GM12878 (cell line): ENCODE results near the gene ZNF473. TPM values are rescaled to one million over a fixed set of nuclear protein-coding genes. Genes with fewer than 3 reads are reported as not detected.

ENCODE experiments used
- ASH2L ChIP-seq: fragments of 300-600, 200-600 bp; sonication (generic); IDR thresholded peaks from 2 replicates; pipeline ENCODE4 v1.6.1; 2017; ENCODE audit warnings: low read depth, mild to moderate bottlenecking, borderline replicate concordance
- BACH1 ChIP-seq: fragments of 450-650 bp; IDR thresholded peaks from 2 replicates; pipeline ENCODE4 v1.6.1; 2017; ENCODE audit warnings: mild to moderate bottlenecking, borderline replicate concordance
- CBX3 ChIP-seq: fragments of 200-600 bp; sonication (generic); IDR thresholded peaks from 2 replicates; pipeline ENCODE4 v1.6.1; 2016; ENCODE audit warnings: low read depth, borderline replicate concordance
- CEBPB ChIP-seq, 2 experiments: fragments of 150-350 bp in 1 of 2; IDR thresholded peaks; 2 replicates each; pipeline ENCODE4 v1.6.1; 2012 to 2014; ENCODE audit warnings: low read depth in 2 of 2, low read length in 2 of 2, borderline replicate concordance in 1 of 2, inconsistent platforms in 1 of 2
- CEBPZ ChIP-seq: fragments of 150-350 bp; IDR thresholded peaks from 2 replicates; pipeline ENCODE4 v1.6.1; 2016; ENCODE audit warnings: low read depth, low read length
- HDAC6 ChIP-seq: fragments of 200-600 bp; sonication (generic); IDR thresholded peaks from one replicate; pipeline ENCODE4 v1.8.0; 2017; ENCODE audit warnings: antibody characterized with exemption; ENCODE audit not compliant: unreplicated experiment
- IRF4 ChIP-seq: IDR thresholded peaks from 2 replicates; pipeline ENCODE4 v1.6.1; 2011; ENCODE audit warnings: low read depth, low read length
- JUNB ChIP-seq: IDR thresholded peaks from 2 replicates; pipeline ENCODE4 v1.6.1; 2016; ENCODE audit warnings: antibody characterized with exemption, mild to moderate bottlenecking
- JUND ChIP-seq: IDR thresholded peaks from 2 replicates; pipeline ENCODE4 v1.6.1; 2012; ENCODE audit warnings: low read depth, mild to moderate bottlenecking, low read length, improper control_type of control experiment, moderate library complexity
- MTA2 ChIP-seq: fragments of 450-650 bp; IDR thresholded peaks from 2 replicates; pipeline ENCODE4 v1.6.1; 2016; ENCODE audit warnings: low read depth, mild to moderate bottlenecking, moderate library complexity
- MXI1 ChIP-seq: fragments of 150-350 bp; IDR thresholded peaks from 2 replicates; pipeline ENCODE4 v1.6.1; 2011; ENCODE audit warnings: low read depth, mild to moderate bottlenecking, inconsistent platforms, low read length, improper control_type of control experiment
- PAX5 ChIP-seq: IDR thresholded peaks from 2 replicates; pipeline ENCODE4 v1.6.1; 2011; ENCODE audit warnings: low read depth, low read length, borderline replicate concordance
- RAD21 ChIP-seq: IDR thresholded peaks from 2 replicates; pipeline ENCODE4 v1.6.1; 2011; ENCODE audit warnings: mild to moderate bottlenecking, low read depth, low read length, moderate library complexity; ENCODE audit not compliant: insufficient read depth
- SMC3 ChIP-seq: IDR thresholded peaks from 2 replicates; pipeline ENCODE4 v1.6.1; 2011; ENCODE audit warnings: low read length, improper control_type of control experiment, borderline replicate concordance
- STAT1 ChIP-seq: fragments of 450-650 bp; conservative IDR thresholded peaks from 2 replicates; pipeline ENCODE4 v1.6.1; 2014; ENCODE audit warnings: antibody characterized with exemption, mild to moderate bottlenecking
- TCF3 ChIP-seq: IDR thresholded peaks from 2 replicates; pipeline ENCODE4 v1.6.1; 2012; ENCODE audit warnings: low read depth, mild to moderate bottlenecking, low read length, borderline replicate concordance; ENCODE audit not compliant: insufficient read depth
- TCF7 ChIP-seq: IDR thresholded peaks from 2 replicates; pipeline ENCODE4 v1.6.1; 2014; ENCODE audit warnings: antibody characterized with exemption, borderline replicate concordance
- ZBTB4 ChIP-seq: fragments of 450-650 bp; formaldehyde crosslinking; IDR thresholded peaks from 2 replicates; pipeline ENCODE4 v1.4.0; 2022; ENCODE audit warnings: mild to moderate bottlenecking, moderate library complexity
- ZZZ3 ChIP-seq: IDR thresholded peaks from 2 replicates; pipeline ENCODE4 v1.6.1; 2011; ENCODE audit warnings: low read depth; ENCODE audit not compliant: control insufficient read depth, insufficient read length
- polyA plus RNA-seq, 11 experiments: library from polyadenylated mRNA; depleted of rRNA in 4 of 11; unstranded in 6 of 11; stranded (reverse) in 5 of 11; fragments of >200 nt; fragmentation: Nextera tagmentation in 4 of 11; fragmentation: Illumina TruSeq in 1 of 11; extraction: Ambion mirVana in 4 of 11; extraction: Trizol in 1 of 11; gene quantifications; 1 replicate in 1 of 11; 2 replicates in 10 of 11; pipeline versions ENCODE4 v1.2.1 to v1.2.3, GENCODE V29; 2011 to 2016; ENCODE audit warnings: inconsistent platforms in 2 of 11, missing spikeins in 2 of 11, low read depth in 1 of 11
- total RNA-seq, 4 experiments: library from RNA; depleted of rRNA in 3 of 4; stranded (reverse); fragments of >200 nt in 3 of 4; fragmentation: Illumina TruSeq in 1 of 4; extraction: Trizol in 1 of 4; gene quantifications; 2 replicates each; pipeline versions ENCODE4 v1.2.1 to v1.2.3, GENCODE V29; 2013 to 2021
- TF ChIP-seq, protein P1 (sequence below): fragments of 450-650 bp; formaldehyde crosslinking; IDR thresholded peaks from 2 replicates; pipeline ENCODE4 v1.5.0; 2022; ENCODE audit warnings: mild to moderate bottlenecking, missing genetic modification characterization

Gene ZNF473
- total and polyA plus RNA-seq, 10 of the 15 experiments (the other 5 are each of a cell fraction or from before 2014, with no cell fraction given): 2.3 to 14.9 (median 6.3) TPM

DNA sequence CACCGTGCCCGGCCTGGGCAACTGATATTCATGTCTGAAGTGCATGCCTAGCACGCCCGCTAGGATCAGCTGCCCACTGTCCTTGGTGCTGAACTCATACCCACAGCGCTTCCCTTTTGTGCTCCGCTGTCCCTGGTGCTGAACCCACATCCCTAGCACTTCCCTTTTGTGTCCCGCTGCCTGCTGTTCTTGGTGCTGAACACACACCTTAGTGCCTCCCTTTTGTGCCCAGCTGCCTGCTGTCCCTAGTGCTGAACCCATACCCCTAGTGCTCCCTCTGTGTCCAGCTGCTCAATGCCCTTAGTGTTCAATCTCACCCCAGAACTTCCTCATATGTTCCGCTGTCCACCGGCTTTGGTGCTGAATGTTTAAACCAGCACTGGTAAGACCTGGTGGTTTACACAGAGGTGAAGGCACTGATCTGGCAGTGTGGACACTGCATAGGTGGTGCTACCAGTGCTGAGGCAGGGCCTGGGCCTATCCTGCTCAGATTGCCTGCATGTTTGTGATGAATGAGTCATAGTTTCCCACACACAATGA lies 38.6 kb upstream of the ZNF473 start (continued):
- TF ChIP-seq, protein P1, sequence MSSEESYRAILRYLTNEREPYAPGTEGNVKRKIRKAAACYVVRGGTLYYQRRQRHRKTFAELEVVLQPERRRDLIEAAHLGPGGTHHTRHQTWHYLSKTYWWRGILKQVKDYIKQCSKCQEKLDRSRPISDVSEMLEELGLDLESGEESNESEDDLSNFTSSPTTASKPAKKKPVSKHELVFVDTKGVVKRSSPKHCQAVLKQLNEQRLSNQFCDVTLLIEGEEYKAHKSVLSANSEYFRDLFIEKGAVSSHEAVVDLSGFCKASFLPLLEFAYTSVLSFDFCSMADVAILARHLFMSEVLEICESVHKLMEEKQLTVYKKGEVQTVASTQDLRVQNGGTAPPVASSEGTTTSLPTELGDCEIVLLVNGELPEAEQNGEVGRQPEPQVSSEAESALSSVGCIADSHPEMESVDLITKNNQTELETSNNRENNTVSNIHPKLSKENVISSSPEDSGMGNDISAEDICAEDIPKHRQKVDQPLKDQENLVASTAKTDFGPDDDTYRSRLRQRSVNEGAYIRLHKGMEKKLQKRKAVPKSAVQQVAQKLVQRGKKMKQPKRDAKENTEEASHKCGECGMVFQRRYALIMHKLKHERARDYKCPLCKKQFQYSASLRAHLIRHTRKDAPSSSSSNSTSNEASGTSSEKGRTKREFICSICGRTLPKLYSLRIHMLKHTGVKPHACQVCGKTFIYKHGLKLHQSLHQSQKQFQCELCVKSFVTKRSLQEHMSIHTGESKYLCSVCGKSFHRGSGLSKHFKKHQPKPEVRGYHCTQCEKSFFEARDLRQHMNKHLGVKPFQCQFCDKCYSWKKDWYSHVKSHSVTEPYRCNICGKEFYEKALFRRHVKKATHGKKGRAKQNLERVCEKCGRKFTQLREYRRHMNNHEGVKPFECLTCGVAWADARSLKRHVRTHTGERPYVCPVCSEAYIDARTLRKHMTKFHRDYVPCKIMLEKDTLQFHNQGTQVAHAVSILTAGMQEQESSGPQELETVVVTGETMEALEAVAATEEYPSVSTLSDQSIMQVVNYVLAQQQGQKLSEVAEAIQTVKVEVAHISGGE: peak; percentile 30; the same call in 1 of the 2 replicates
- no peak for TF ChIP-seq ASH2L
- 0 out of 2 replicates have a peak, but pooled peaks have one; percentile 51 for TF ChIP-seq STAT1
- TF ChIP-seq JUNB: no peak
- TF ChIP-seq CEBPB (IDR thresholded peaks at IDR 0.05; ENCODE audit: borderline replicate concordance in 1 of 2, low read depth in 2 of 2, low read length in 2 of 2): no peak
- peak; percentile 83; the same call in 1 of the 2 replicates for TF ChIP-seq ZBTB4
- peak; percentile 64 for TF ChIP-seq PAX5
- TF ChIP-seq CEBPZ: no peak
- TF ChIP-seq TCF7: no peak
- no peak for TF ChIP-seq TCF3
- no peak for TF ChIP-seq MTA2
- TF ChIP-seq BACH1: 0 out of 2 replicates have a peak, but pooled peaks have one; percentile 28
- no peak for TF ChIP-seq JUND
- TF ChIP-seq ZZZ3: no peak
- TF ChIP-seq CBX3: no peak
- TF ChIP-seq HDAC6: no peak
- TF ChIP-seq RAD21: no peak
- TF ChIP-seq SMC3: peak; percentile 22; the same call in 1 of the 2 replicates
- TF ChIP-seq MXI1: peak; percentile 99
- peak; percentile 83 for TF ChIP-seq IRF4
